Osteocyte (in vitro differentiated cells): ENCODE results near the gene AMER1. TPM values are rescaled to one million over a fixed set of nuclear protein-coding genes. Genes with fewer than 3 reads are reported as not detected.

ENCODE experiments used
- DNase-seq: peaks from one replicate; pipeline ENCODE4 v3.0.0; 2021; ENCODE audit warnings: mixed read lengths; ENCODE audit not compliant: unreplicated experiment; ENCODE audit errors: extremely low spot score
- H3K27ac Mint-ChIP-seq: one replicate; pipeline ENCODE4 v1.8.0; 2021; ENCODE audit warnings: mild to moderate bottlenecking, mixed read lengths; ENCODE audit not compliant: unreplicated experiment
- H3K27me3 Mint-ChIP-seq: one replicate; pipeline ENCODE4 v1.8.0; 2021; ENCODE audit warnings: mixed read lengths; ENCODE audit not compliant: unreplicated experiment
- H3K36me3 Mint-ChIP-seq: one replicate; pipeline ENCODE4 v1.8.0; 2021; ENCODE audit warnings: mixed read lengths; ENCODE audit not compliant: unreplicated experiment
- H3K4me1 Mint-ChIP-seq: one replicate; pipeline ENCODE4 v1.8.0; 2021; ENCODE audit warnings: mixed read lengths; ENCODE audit not compliant: unreplicated experiment
- H3K4me3 Mint-ChIP-seq: one replicate; pipeline ENCODE4 v1.8.0; 2021; ENCODE audit warnings: mild to moderate bottlenecking, moderate library complexity, mixed read lengths; ENCODE audit not compliant: unreplicated experiment
- H3K9me3 Mint-ChIP-seq: one replicate; pipeline ENCODE4 v1.8.0; 2021; ENCODE audit warnings: mixed read lengths; ENCODE audit not compliant: unreplicated experiment
- CTCF ChIP-seq: fragments of 200-600 bp; sonication (generic); IDR thresholded peaks from 2 replicates; pipeline ENCODE4 v1.5.0; 2021; ENCODE audit warnings: antibody characterized with exemption, mild to moderate bottlenecking, moderate library complexity
- total RNA-seq: library from RNA; stranded (reverse); gene quantifications from 2 replicates; pipeline ENCODE4 v1.2.1, GENCODE V29; 2021

AMER1 gene
- total RNA-seq, 1 donor from 2014 or later: 4.8 TPM

DNA sequence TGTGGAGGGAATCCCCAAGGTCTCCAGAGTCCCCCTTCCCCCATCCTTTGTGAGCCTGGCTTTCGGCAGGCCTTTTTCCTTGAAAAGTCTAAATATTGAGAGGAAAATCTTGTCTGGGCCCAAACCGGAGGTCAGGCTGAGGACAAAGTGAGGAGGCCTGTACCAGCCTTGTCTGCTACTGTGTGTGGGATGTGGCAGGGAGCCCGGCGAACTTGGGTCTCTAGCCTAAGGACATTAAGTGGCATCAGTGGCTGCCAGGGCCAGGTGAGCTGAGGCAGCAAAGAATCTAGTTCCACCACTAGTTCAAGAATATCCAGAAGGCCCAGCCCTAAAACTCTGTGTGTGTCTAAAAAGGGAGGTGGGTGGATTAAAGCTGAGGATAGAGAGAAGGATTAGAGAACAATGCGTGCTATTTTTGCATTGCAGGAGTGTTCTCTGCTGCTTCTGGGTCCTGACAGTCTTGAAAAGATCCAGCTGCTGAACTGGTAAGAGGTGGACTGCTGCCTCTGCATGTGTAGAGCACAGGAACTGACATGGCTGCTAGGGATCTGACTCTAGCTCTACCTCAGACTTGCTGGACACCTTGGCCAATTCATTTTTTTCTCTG, 1.2 kb upstream of the AMER1 start:
- TF ChIP-seq CTCF: no peak
- H3K36me3 Mint-ChIP-seq: no peaks in the 10 kb centered on the region
- H3K4me3 Mint-ChIP-seq: peak overlapping the region; percentile 83
- DNase-seq: no peak
- no peaks in the 10 kb centered on the region for H3K27me3 Mint-ChIP-seq
- H3K4me1 Mint-ChIP-seq: peaks cover 19% of the 10 kb centered on the region
- peak overlapping the region; percentile 94 for H3K27ac Mint-ChIP-seq
- no peaks in the 10 kb centered on the region for H3K9me3 Mint-ChIP-seq

DNA sequence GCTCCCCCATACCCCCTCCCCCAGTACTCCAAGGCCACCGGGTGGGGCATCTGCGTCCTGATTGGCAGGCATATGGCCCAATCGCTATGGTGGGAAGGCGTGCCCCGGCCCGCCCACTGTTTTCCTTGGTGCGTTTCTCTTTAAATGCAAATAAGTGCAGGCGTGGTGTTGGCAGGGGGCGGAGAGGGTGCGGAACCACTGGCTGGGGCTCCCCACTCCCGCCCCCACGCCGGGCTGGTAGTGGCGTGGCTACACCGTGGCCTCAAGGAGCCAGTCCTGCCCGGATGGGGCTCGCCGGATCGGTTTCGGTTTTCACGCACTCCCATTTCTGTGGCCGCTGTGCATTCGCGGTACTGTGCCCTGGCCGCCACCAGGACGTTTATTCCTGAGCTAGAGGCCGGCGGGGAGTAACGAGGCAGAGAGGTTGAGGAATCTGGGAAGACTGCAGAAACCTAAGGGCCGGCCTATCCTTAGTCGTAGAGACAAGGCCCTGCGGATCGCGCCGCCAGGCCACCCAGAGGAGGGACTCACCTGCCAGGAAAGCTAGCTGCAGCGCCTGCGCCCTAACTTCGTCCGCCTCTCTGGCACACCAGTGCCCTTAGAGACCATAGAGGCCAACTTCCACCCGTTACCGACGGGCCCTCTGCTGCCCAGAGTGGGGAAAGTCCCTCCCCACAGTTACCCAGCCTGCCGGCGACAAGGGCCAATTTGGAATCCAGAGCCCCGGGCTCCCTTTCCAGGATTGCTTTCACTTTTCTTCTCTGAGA, 410 bp upstream of the AMER1 start:
- Mint-ChIP-seq H3K9me3 (no peaks in the 10 kb centered on the region), H3K4me3 (peak overlapping the region; percentile 83), H3K4me1 (peaks cover 19% of the 10 kb centered on the region), H3K27ac (peak overlapping the region; percentile 94), H3K36me3 (no peaks in the 10 kb centered on the region), H3K27me3 (no peaks in the 10 kb centered on the region)
- peak; percentile 95 for DNase-seq
- TF ChIP-seq CTCF: peak; percentile 35

GRCh38 chrX:64204701-64205440, 637 bp downstream of the AMER1 start:
- Mint-ChIP-seq H3K27me3 (no peaks in the 10 kb centered on the region), H3K4me1 (peaks cover 19% of the 10 kb centered on the region), H3K9me3 (no peaks in the 10 kb centered on the region), H3K4me3 (peak overlapping the region; percentile 83), H3K27ac (peak overlapping the region; percentile 70), H3K36me3 (no peaks in the 10 kb centered on the region)
- no peak for DNase-seq
- no peak for TF ChIP-seq CTCF

GRCh38 chrX:64204252-64204651, 1.3 kb downstream of the AMER1 start:
- H3K27ac Mint-ChIP-seq: peak overlapping the region; percentile 70
- no peak for DNase-seq

More at GRCh38 chrX:64204252-64204651, 1.3 kb downstream of the AMER1 start:
- Mint-ChIP-seq H3K27me3 (no peaks in the 10 kb centered on the region), H3K4me3 (peak overlapping the region; percentile 75), H3K9me3 (no peaks in the 10 kb centered on the region), H3K36me3 (no peaks in the 10 kb centered on the region), H3K4me1 (peaks cover 19% of the 10 kb centered on the region)
- TF ChIP-seq CTCF: no peak
